UCSD-AML1 (cell line): ENCODE results near the gene TRABD2A.
"Not testable (repeated sequence)": the region's sequence is repeated elsewhere in the genome, so short reads cannot be mapped to it uniquely, and the experiment has no call there.

Experiments used
- DNase-seq: peaks from one replicate; lab custom pipeline; 2025; ENCODE audit not compliant: unreplicated experiment; lab: John Stamatoyannopoulos, UW

Gene TRABD2A

GRCh38 chr2:84785950-84786349 is 94.9 kb downstream of the TRABD2A start:
- no peak for DNase-seq

GRCh38 chr2:84782717-84783442 is 98.0 kb downstream of the TRABD2A start:
- no peak for DNase-seq

GRCh38 chr2:84781942-84782716 is 98.8 kb downstream of the TRABD2A start:
- DNase-seq: no peak

DNA sequence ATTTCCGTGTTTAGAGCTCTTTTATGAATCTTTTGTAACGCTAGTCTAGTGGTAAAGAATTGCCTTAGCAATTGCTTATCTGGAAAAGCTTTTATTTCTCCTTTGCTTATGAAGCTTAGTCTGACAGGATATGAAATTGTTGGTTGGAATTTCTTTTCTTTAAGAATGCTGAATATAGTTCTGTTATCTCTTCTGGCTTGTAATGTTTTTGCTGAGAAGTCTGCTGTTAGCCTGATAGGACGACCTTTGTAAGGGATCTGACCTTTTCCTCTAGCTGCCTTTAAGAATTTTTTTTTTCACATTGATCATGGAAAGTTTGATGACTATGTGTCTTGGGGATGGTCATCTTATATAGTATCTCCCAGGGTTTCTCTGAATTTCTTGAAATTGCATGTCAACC is 101.1 kb downstream of the TRABD2A start:
- no peak for DNase-seq

DNA sequence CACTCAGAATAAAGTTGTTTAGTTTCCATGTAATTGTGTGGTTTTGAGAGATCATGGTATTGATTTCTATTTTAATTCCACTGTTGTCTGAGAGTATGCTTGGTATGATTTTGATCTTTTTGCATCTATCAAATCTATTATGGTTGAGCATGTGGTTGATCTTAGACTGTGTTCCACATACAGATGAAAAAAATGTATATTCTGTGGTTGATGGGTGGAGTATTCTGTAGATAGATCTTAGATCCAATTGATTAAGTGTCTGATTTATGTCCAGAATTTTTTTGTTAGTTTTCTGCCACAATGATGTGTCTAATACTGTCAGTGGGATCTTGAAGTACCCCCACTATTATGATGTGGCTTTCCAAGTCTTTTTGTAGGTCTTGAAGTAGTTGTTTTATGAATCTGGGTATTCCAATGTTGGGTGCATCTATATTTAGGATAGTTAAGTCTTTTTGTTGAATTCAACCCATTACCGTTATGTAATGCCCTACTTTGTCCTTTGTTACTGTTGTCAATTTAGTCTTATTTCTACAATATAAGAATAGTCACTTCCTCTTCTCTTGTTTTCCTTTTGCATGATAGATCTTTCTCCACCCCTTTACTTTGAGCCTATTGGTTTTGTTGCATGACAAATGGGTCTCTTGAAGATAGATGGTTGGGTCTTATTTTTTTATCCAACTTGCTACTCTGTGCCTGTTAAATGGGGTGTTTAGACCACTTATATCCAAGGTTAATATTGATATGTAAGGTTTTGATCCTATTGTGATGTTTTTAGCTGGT is 101.8 kb downstream of the TRABD2A start:
- no peak for DNase-seq

GRCh38 chr2:84776011-84776410 is 104.9 kb downstream of the TRABD2A start:
- no peak for DNase-seq

DNA sequence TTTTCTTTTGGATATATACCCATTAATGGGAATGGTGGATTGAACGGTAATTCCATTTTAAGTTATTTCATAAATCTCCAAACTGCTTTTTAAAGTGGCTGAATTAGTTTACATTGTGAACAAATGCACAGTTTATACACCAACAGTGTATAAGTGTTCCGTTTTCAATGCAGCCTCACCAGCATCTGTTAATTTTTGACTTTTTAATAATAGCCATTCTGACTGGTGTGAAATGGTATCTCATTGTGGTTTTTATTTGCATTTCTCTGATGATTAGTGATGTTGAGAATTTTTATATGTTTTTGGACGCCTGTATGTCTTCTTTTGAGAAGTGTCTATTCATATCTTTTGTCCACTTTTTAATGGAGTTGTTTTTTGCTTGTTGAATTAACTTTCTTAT is 107.3 kb downstream of the TRABD2A start:
- DNase-seq: not testable (repeated sequence)
